Activated CD4-positive, alpha-beta memory T cell treated with anti-CD3 and anti-CD28 coated beads, Interleukin-2, amount 10 ng/mL, durations not matched to agents 7 days and 5 days (primary cell): ENCODE results near the gene CSRNP2. TPM values are rescaled to one million over a fixed set of nuclear protein-coding genes. Genes with fewer than 3 reads are reported as not detected.
"Not testable (repeated sequence)": the region's sequence is repeated elsewhere in the genome, so short reads cannot be mapped to it uniquely, and the experiment has no call there.

ENCODE experiments used
- CTCF ChIA-PET: fragments of 350-600 bp; sonication (Branson Sonifier 250); formaldehyde crosslinking; loops from one replicate; lab custom pipeline; 2021; ENCODE audit warnings: antibody characterized with exemption, inconsistent platforms; lab: Charles Lee
- POLR2A ChIA-PET: fragments of 350-600 bp; sonication (Branson Sonifier 250); formaldehyde crosslinking; loops from one replicate; lab custom pipeline; 2021; ENCODE audit warnings: antibody characterized with exemption; lab: Charles Lee
- DNase-seq: peaks from one replicate; pipeline ENCODE4 v3.0.0-alpha.2; 2020
- H3K27ac Mint-ChIP-seq: one replicate; pipeline ENCODE4 v1.8.0; 2021; ENCODE audit warnings: mild to moderate bottlenecking, mixed read lengths
- H3K27me3 Mint-ChIP-seq: one replicate; pipeline ENCODE4 v1.8.0; 2021; ENCODE audit warnings: mixed read lengths
- H3K36me3 Mint-ChIP-seq: one replicate; pipeline ENCODE4 v1.8.0; 2021; ENCODE audit warnings: low read depth, mixed read lengths
- H3K4me1 Mint-ChIP-seq: one replicate; pipeline ENCODE4 v1.8.0; 2021; ENCODE audit warnings: mixed read lengths
- H3K4me3 Mint-ChIP-seq: one replicate; pipeline ENCODE4 v1.8.0; 2021; ENCODE audit warnings: mild to moderate bottlenecking, mixed read lengths
- H3K9me3 Mint-ChIP-seq: one replicate; pipeline ENCODE4 v1.8.0; 2021; ENCODE audit warnings: mixed read lengths
- total RNA-seq, 2 experiments: library from RNA; stranded (reverse); gene quantifications; one replicate each; pipeline ENCODE4 v1.2.3, GENCODE V29; 2021

Gene CSRNP2
- total RNA-seq, 2 experiments from 2014 or later: 14.7 to 16.3 TPM

GRCh38 chr12:51021694-51022093 lies 61.7 kb downstream of the CSRNP2 start:
- peaks cover 6% of the 10 kb centered on the region for H3K36me3 Mint-ChIP-seq
- ChIA-PET POLR2A (interaction anchor here (1.8 to 1.9 kb wide), 2 partner anchors 217 to 257 kb away, joined by 6 to 7 read pairs; partner anchors contain the start of genes ATF1 and DAZAP2), CTCF (interaction anchor here (0.7 to 1.3 kb wide), 4 partner anchors 26 to 947 kb away, joined by 3 to 4 read pairs (median 3); partner anchors contain the start of gene LETMD1)
- no peak overlapping the region for H3K27ac Mint-ChIP-seq
- H3K27me3 Mint-ChIP-seq: no peaks in the 10 kb centered on the region
- peaks cover 49% of the 10 kb centered on the region for H3K4me1 Mint-ChIP-seq
- no peak for DNase-seq
- H3K4me3 Mint-ChIP-seq: peak overlapping the region; percentile 0
- no peaks in the 10 kb centered on the region for H3K9me3 Mint-ChIP-seq

GRCh38 chr12:51020448-51021182 lies 62.8 kb downstream of the CSRNP2 start:
- no peak overlapping the region for H3K27ac Mint-ChIP-seq
- CTCF ChIA-PET: interaction anchor here (0.7 kb wide), 1 partner anchor 946 kb away, joined by 3 read pairs; no protein-coding TSS in a partner anchor

DNA sequence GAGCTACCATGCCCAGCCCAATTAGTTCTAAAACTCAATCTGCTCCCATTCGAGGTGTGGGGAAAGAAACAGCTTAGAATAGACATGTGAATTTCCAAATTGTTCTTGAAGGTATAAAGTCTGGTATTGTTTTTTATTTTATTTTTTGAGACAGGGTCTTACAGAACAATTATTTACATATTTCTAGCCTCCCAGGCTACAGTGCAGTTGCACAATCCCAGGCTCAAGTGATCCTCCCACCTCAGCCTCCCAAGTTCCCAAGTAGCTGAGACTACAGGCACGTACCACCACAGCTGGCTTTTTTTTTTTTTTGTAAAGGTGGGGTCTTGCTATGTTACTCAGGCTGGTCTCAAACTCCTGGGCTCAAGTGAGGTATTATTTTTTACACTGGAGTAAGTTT lies 63.5 kb downstream of the CSRNP2 start:
- DNase-seq: no peak
- no peaks in the 10 kb centered on the region for H3K27me3 Mint-ChIP-seq
- no peak overlapping the region for H3K4me3 Mint-ChIP-seq
- ChIA-PET POLR2A (no interaction called here), CTCF (interaction anchor here (0.7 to 1.3 kb wide), 3 partner anchors 9 to 865 kb away, joined by 3 to 6 read pairs (median 3); no protein-coding TSS in a partner anchor)
- H3K9me3 Mint-ChIP-seq: no peaks in the 10 kb centered on the region
- peaks cover 40% of the 10 kb centered on the region for H3K4me1 Mint-ChIP-seq
- peaks cover 3% of the 10 kb centered on the region for H3K36me3 Mint-ChIP-seq
- no peak overlapping the region for H3K27ac Mint-ChIP-seq

More at GRCh38 chr12:51020448-51021182, 62.8 kb downstream of the CSRNP2 start:
- DNase-seq: no peak
- POLR2A ChIA-PET: interaction anchor here (1.9 kb wide), 1 partner anchor 256 kb away, joined by 7 read pairs; the partner anchor contains the start of gene ATF1
- H3K4me1 Mint-ChIP-seq: peaks cover 45% of the 10 kb centered on the region
- no peaks in the 10 kb centered on the region for H3K9me3 Mint-ChIP-seq
- no peaks in the 10 kb centered on the region for H3K27me3 Mint-ChIP-seq
- H3K36me3 Mint-ChIP-seq: peaks cover 3% of the 10 kb centered on the region
- H3K4me3 Mint-ChIP-seq: no peak overlapping the region

- POLR2A ChIA-PET: interaction anchor here (0.6 kb wide), 1 partner anchor 14 kb away, joined by 3 read pairs; no protein-coding TSS in a partner anchor
- Mint-ChIP-seq H3K27me3 (no peaks in the 10 kb centered on the region), H3K27ac (no peak overlapping the region), H3K4me1 (peaks cover 30% of the 10 kb centered on the region), H3K4me3 (no peak overlapping the region), H3K36me3 (peaks cover 3% of the 10 kb centered on the region), H3K9me3 (no peaks in the 10 kb centered on the region)
- DNase-seq: no peak
- CTCF ChIA-PET: interaction anchor here (0.7 to 1.3 kb wide), 3 partner anchors 8 to 1649 kb away, joined by 3 to 6 read pairs (median 5); no protein-coding TSS in a partner anchor
These were observed 64.4 kb downstream of the CSRNP2 start for GRCh38 chr12:51018956-51019355.

DNA sequence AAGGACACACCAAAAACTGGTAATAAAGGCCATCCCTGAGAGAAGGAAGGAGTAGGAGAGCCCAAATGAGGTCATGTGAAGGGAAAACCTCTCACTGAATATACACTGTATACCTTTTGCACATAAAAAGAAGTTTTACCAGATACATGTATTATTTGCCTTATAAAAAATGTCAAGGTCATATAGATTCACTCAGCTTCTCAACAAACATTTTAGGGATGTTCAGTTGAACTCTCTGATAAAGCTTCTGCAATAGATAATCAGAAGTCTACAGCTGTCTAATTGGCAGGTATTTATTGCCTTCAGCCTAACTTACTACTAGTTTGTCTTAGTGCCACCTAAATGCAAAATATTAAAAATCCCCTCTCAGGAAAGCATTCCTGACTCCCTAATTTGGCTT lies 65.9 kb downstream of the CSRNP2 start:
- CTCF ChIA-PET: interaction anchor here (1.1 kb wide), 1 partner anchor 30 kb away, joined by 3 read pairs; no protein-coding TSS in a partner anchor
- POLR2A ChIA-PET: no interaction called here
- peaks cover 30% of the 10 kb centered on the region for H3K4me1 Mint-ChIP-seq

DNA sequence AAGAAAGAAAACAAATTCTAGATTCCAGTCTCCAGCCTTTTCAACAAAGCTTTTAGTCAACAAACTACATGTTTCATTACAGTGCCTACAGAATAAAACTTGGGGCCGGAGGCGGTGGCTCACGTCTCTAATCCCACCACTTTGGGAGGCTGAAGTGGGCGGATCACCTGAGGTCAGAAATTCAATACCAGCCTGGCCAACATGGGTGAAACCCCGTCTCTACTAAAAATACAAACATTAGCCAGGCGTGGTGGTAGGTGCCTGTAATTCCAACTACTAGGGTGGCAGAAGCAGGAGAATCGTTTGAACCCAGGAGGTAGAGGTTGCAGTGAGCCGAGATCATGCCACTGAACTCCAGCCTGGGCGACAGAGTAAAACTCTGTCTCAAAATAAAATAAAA lies 68.9 kb downstream of the CSRNP2 start:
- DNase-seq, H3K9me3 Mint-ChIP-seq, CTCF ChIA-PET, POLR2A ChIA-PET, H3K4me3 Mint-ChIP-seq, H3K27ac Mint-ChIP-seq, H3K27me3 Mint-ChIP-seq, H3K36me3 Mint-ChIP-seq: not testable (repeated sequence)
- peaks cover 21% of the 10 kb centered on the region for H3K4me1 Mint-ChIP-seq

More for the DNA sequence above, 65.9 kb downstream of the CSRNP2 start:
- H3K27me3 Mint-ChIP-seq: no peaks in the 10 kb centered on the region
- H3K27ac Mint-ChIP-seq: no peak overlapping the region
- no peak overlapping the region for H3K4me3 Mint-ChIP-seq
- no peaks in the 10 kb centered on the region for H3K9me3 Mint-ChIP-seq
- DNase-seq: no peak
- peaks cover 3% of the 10 kb centered on the region for H3K36me3 Mint-ChIP-seq

- Mint-ChIP-seq H3K9me3 (no peaks in the 10 kb centered on the region), H3K4me1 (peaks cover 26% of the 10 kb centered on the region), H3K27me3 (no peaks in the 10 kb centered on the region), H3K4me3 (no peak overlapping the region), H3K27ac (no peak overlapping the region), H3K36me3 (peaks cover 4% of the 10 kb centered on the region)
- ChIA-PET CTCF (no interaction called here), POLR2A (interaction anchor here (1.0 kb wide), 1 partner anchor 11 kb away, joined by 4 read pairs; no protein-coding TSS in a partner anchor)
- DNase-seq: no peak
These were observed 70.0 kb downstream of the CSRNP2 start for GRCh38 chr12:51013441-51013840.

DNA sequence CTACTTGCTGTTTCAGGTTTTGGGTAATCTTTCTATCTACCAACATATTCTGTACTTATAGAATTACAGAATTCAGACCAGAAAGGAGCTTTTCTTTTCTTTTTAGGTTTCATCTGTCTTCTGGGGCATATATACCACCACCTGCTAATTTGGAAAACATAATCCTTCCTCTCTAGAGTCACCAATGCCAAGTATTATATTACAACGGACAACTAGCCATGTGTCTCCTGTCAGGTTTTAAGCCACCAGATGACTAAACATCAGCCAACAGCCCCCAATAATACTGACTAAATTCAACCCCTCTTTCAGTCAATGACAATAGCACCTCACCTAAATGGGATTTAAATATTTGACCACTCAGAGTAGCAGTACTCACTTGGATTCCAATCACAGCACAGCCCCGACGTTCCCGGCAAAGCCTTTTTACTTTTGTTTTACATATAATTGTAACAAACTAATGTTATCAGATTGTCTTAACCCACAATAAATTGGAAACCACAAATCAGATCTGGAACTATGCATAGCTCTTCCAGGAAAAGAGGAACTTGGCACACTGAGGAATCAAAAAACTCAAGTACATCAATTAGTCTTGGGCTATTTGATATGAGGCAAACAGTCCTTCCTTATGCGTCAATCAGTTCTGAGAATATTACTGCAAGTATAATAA lies 70.7 kb downstream of the CSRNP2 start:
- peak overlapping the region; percentile 19 for H3K4me3 Mint-ChIP-seq
- POLR2A ChIA-PET: interaction anchor here (1.0 to 1.2 kb wide), 2 partner anchors 12 to 13 kb away, joined by 4 read pairs; no protein-coding TSS in a partner anchor
- peaks cover 26% of the 10 kb centered on the region for H3K4me1 Mint-ChIP-seq
- H3K27me3 Mint-ChIP-seq: no peaks in the 10 kb centered on the region
- CTCF ChIA-PET: interaction anchor here (0.8 kb wide), 1 partner anchor 249 kb away, joined by 3 read pairs; the partner anchor contains the start of gene ATF1
- peaks cover 9% of the 10 kb centered on the region for H3K36me3 Mint-ChIP-seq
- H3K9me3 Mint-ChIP-seq: no peaks in the 10 kb centered on the region
- no peak for DNase-seq
- H3K27ac Mint-ChIP-seq: no peak overlapping the region

- H3K4me1 Mint-ChIP-seq: peaks cover 26% of the 10 kb centered on the region
- ChIA-PET CTCF (interaction anchor here (0.9 to 1.3 kb wide), 2 partner anchors 14 to 341 kb away, joined by 3 read pairs; partner anchors contain the start of gene SLC11A2), POLR2A (interaction anchor here (1.2 kb wide), 1 partner anchor 13 kb away, joined by 4 read pairs; no protein-coding TSS in a partner anchor)
- DNase-seq: no peak
- H3K9me3 Mint-ChIP-seq: no peaks in the 10 kb centered on the region
- H3K27ac Mint-ChIP-seq: no peak overlapping the region
- H3K36me3 Mint-ChIP-seq: peaks cover 10% of the 10 kb centered on the region
- no peak overlapping the region for H3K4me3 Mint-ChIP-seq
- no peaks in the 10 kb centered on the region for H3K27me3 Mint-ChIP-seq
These were observed 71.4 kb downstream of the CSRNP2 start for GRCh38 chr12:51011955-51012354.

Other genes starting within 250 kb of the CSRNP2 start
- gene TMPRSS12, start 240.7 kb downstream of the CSRNP2 start, total RNA-seq: not detected
- not detected for gene HIGD1C, start 131.1 kb downstream of the CSRNP2 start, total RNA-seq
- 10 to 100 TPM; 35.0 to 36.4 TPM for gene SLC11A2, start 57.2 kb downstream of the CSRNP2 start, total RNA-seq
- 10 to 100 TPM; 92.1 to 93.9 TPM for gene LETMD1, start 35.3 kb downstream of the CSRNP2 start, total RNA-seq
- gene TFCP2, start 89.5 kb upstream of the CSRNP2 start, total RNA-seq: 10 to 100 TPM; 34.3 to 35.9 TPM
- 1 to 10 TPM; 4.1 to 4.8 TPM for gene POU6F1, start 134.5 kb upstream of the CSRNP2 start, total RNA-seq
- gene DAZAP2, start 155.2 kb upstream of the CSRNP2 start, total RNA-seq: 100 to 1,000 TPM; 247 TPM
- 1 to 10 TPM; 1.8 to 3.1 TPM for gene SMAGP, start 186.8 kb upstream of the CSRNP2 start, total RNA-seq
- 100 to 1,000 TPM; 206 to 214 TPM for gene BIN2, start 240.6 kb upstream of the CSRNP2 start, total RNA-seq